ENCODE results near the gene GLI2.
A peak's percentile ranks its signal among the peaks of the same experiment; 100 is the strongest.

GLI2 gene

DNA sequence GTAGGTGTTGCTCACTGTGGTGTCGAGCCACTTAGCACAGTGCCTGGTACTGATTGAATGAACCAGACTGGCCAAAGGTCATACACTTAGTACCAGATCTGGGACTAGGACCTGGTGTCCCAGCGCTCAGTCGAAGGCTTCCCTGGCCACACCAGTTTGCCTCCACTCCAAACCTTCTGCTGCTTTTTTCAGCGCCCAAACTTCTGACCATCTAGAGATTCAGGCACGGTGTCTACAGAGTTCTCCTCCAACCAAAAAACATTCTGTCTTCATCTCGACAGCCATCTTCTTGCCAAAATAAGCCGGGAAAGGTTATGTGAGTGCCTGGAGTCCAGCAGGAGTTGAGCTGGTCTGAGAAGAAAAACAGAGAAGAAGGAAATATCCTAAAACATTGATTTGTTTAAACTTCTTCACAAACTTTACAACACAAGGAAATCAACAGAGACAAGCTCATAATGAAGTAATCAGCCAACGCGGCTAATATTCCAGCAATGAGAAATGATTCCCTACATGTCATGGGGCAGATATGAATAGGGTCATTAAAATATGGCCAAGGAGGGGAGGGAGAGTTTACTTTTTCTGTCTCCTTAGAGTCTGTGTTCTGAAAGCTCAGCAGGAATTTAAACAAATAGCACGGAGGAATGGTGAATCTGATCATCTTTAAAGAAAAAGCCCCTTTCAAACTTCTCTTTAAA is 2.3 kb upstream of the GLI2 start:
- H3K9ac ChIP-seq (ENCODE audit: low read length) = no peak overlapping the region
- H3K9me3 ChIP-seq (ENCODE audit: control insufficient read depth, low read length) = no peaks in the 10 kb centered on the region
- peaks cover 25% of the 10 kb centered on the region for H3K27me3 ChIP-seq (ENCODE audit: control insufficient read depth, insufficient read depth, low read length)
- no peak overlapping the region for H3K4me3 ChIP-seq (ENCODE audit: low read length)
- H3K36me3 ChIP-seq (ENCODE audit: control insufficient read depth, insufficient read depth, low read length) = no peaks in the 10 kb centered on the region
- H3K4me1 ChIP-seq (ENCODE audit: control insufficient read depth, insufficient read depth, low read length) = peaks cover 36% of the 10 kb centered on the region

GRCh38 chr2:120734930-120735651 is 577 bp upstream of the GLI2 start:
- Histone ChIP-seq H3K36me3 (ENCODE audit: control insufficient read depth, insufficient read depth, low read length) (no peaks in the 10 kb centered on the region), H3K9ac (ENCODE audit: low read length) (no peak overlapping the region), H3K9me3 (ENCODE audit: control insufficient read depth, low read length) (no peaks in the 10 kb centered on the region), H3K4me3 (ENCODE audit: low read length) (no peak overlapping the region), H3K4me1 (ENCODE audit: control insufficient read depth, insufficient read depth, low read length) (peaks cover 42% of the 10 kb centered on the region), H3K27me3 (ENCODE audit: control insufficient read depth, insufficient read depth, low read length) (peaks cover 25% of the 10 kb centered on the region)

- Histone ChIP-seq H3K4me1 (ENCODE audit: control insufficient read depth, insufficient read depth, low read length) (peaks cover 49% of the 10 kb centered on the region), H3K4me3 (ENCODE audit: low read length) (peak overlapping the region; percentile 17), H3K27me3 (ENCODE audit: control insufficient read depth, insufficient read depth, low read length) (peaks cover 25% of the 10 kb centered on the region), H3K36me3 (ENCODE audit: control insufficient read depth, insufficient read depth, low read length) (no peaks in the 10 kb centered on the region), H3K9me3 (ENCODE audit: control insufficient read depth, low read length) (no peaks in the 10 kb centered on the region), H3K9ac (ENCODE audit: low read length) (peak overlapping the region; percentile 58)
Observed at GRCh38 chr2:120736202-120736623, 545 bp downstream of the GLI2 start.

DNA sequence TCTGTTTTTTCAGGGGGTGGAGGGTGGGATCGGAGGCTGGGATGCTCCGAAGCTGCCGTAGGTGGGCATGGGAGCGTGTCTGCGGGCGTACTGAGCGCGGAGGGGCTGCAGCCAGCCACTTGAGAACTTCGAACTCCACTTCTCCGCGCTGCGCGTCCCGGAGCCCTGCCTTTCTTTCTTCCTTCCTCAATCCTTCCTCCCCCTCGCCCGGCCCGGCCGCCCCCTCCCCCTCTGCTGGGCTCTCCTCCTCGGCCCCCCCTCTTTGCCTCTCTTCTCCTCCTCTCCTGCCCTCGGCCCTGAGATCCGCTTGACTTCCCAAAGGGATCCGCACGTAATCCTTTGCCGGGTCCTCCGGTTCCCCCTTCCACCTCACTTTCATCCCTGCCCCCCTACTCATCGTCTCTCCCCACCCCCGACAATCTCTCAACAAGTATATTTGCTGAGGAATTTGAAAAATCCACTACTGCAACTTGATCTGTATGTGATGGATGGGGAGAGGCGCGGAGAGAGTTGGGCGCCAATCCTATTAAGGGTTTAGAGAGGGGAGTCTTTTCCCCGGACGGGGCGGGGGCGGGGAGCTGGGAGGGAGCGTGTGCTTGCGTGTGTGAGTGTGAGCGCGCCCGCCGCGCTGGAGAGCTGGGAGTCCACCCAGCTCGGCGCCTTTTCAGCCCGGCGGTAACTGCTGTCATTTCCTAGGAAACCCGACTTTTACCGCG is 1.1 kb downstream of the GLI2 start:
- H3K9ac ChIP-seq (ENCODE audit: low read length) = peak overlapping the region; percentile 58
- peaks cover 25% of the 10 kb centered on the region for H3K27me3 ChIP-seq (ENCODE audit: control insufficient read depth, insufficient read depth, low read length)
- H3K4me3 ChIP-seq (ENCODE audit: low read length) = peak overlapping the region; percentile 47
- H3K4me1 ChIP-seq (ENCODE audit: control insufficient read depth, insufficient read depth, low read length) = peaks cover 54% of the 10 kb centered on the region
- no peaks in the 10 kb centered on the region for H3K36me3 ChIP-seq (ENCODE audit: control insufficient read depth, insufficient read depth, low read length)
- no peaks in the 10 kb centered on the region for H3K9me3 ChIP-seq (ENCODE audit: control insufficient read depth, low read length)

DNA sequence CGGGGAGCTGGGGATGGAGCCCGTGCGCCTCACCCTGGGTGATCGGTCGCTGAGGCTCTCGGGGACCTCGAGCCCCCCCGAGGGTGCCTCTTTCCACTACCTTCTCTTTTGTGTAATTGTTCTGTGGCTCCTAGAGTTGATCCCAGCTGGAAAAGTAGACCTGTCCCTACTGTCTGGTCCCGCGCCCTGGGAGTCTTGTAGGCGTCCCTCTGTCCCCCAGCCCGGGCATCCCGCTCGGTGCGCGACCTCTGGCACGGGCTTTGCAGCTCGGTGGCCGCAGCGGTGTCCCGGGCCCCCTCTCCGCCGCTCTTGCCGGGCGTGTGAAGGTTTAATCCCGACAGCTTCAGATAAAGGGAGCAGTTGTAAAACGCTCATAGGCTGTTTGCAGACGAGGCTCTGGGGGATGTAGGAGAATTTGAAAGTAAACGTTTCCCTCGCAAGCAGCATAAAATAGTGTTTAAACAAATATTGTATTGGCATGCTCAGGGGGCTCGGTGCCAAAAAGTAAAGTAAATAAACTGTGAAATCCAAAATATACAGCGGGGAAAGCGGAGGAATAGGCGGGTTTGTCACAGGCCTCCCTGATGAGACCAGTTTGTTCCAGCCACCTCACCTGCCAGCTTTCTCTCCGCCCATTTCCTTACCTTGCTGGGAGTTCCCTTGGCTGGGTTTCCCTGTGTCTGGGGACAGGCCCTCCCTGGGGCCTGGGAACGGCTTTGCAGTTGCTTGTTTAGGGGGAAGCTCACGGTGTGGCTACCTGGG is 1.9 kb downstream of the GLI2 start:
- Histone ChIP-seq H3K4me1 (ENCODE audit: control insufficient read depth, insufficient read depth, low read length) (peaks cover 55% of the 10 kb centered on the region), H3K9ac (ENCODE audit: low read length) (peak overlapping the region; percentile 58), H3K4me3 (ENCODE audit: low read length) (peak overlapping the region; percentile 47), H3K27me3 (ENCODE audit: control insufficient read depth, insufficient read depth, low read length) (peaks cover 25% of the 10 kb centered on the region), H3K9me3 (ENCODE audit: control insufficient read depth, low read length) (no peaks in the 10 kb centered on the region), H3K36me3 (ENCODE audit: control insufficient read depth, insufficient read depth, low read length) (no peaks in the 10 kb centered on the region)

- Histone ChIP-seq H3K36me3 (ENCODE audit: control insufficient read depth, insufficient read depth, low read length) (no peaks in the 10 kb centered on the region), H3K9me3 (ENCODE audit: control insufficient read depth, low read length) (no peaks in the 10 kb centered on the region), H3K4me3 (ENCODE audit: low read length) (no peak overlapping the region), H3K4me1 (ENCODE audit: control insufficient read depth, insufficient read depth, low read length) (peaks cover 52% of the 10 kb centered on the region), H3K27me3 (ENCODE audit: control insufficient read depth, insufficient read depth, low read length) (peaks cover 21% of the 10 kb centered on the region), H3K9ac (ENCODE audit: low read length) (peak overlapping the region; percentile 58)
Observed at GRCh38 chr2:120738117-120738516, 2.4 kb downstream of the GLI2 start.

DNA sequence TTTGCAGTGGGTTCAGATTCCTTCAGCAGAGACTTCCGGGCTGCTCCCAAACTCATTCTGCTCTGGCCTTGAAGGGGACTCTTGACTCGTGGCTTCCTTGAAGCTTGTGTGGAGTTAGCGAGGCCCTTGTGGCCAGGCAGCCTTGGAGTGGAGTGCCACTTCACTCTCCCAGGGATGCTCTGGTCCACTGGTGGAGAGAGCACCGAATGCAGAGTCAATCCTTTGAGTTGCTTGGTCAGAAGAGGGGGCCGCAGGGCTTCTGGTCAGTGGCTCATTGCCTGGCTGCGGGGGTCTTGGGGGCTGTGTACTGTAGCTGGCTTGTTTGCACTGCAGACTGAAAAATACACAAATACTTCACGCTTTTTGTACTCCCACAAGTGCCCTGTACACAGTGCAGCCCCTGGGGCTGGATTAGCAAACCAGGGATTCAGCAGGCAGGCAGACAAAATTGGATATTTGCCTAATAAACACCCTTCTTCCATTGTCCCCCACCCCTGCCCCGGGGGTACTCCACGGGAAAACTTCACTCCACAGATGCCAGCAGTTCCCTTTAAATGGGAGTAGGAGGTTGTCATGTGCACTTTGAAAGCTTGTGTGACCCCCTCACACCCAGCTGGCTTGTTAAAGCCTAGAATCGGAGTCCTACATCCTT is 3.2 kb downstream of the GLI2 start:
- Histone ChIP-seq H3K27me3 (ENCODE audit: control insufficient read depth, insufficient read depth, low read length) (peaks cover 27% of the 10 kb centered on the region), H3K36me3 (ENCODE audit: control insufficient read depth, insufficient read depth, low read length) (no peaks in the 10 kb centered on the region), H3K9me3 (ENCODE audit: control insufficient read depth, low read length) (no peaks in the 10 kb centered on the region), H3K9ac (ENCODE audit: low read length) (no peak overlapping the region), H3K4me3 (ENCODE audit: low read length) (no peak overlapping the region), H3K4me1 (ENCODE audit: control insufficient read depth, insufficient read depth, low read length) (peaks cover 50% of the 10 kb centered on the region)

DNA sequence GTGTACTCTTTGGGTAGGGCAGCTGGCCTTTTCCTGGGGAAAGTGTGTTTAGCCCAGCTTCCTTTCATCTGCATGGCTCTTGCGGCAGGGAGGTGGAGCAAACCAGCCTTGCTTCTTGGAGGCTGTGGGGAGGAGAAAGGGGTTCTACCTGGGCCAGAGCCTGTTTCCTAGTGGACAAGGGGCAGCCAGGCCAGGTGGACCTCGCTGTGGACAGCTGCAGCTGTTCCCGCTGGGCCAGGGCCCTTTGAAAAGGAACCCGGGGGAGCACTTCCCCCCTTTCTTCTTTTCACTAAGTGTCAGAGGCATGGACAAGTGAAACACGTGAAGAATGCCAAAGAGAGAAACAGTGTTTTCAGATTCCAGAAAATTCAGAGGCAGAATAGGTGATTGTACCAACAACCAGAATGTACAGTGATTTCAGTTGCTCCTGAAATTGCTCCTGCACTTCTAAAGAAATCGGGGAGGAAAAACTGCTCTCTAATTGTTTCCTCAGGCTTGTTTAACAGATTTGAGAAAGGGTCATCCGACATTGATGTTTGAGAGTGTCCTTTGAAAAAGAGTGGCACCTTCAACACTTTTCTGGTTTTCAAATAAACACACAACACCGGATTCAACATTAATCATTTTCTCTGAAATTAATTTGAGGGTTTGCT is 3.9 kb downstream of the GLI2 start:
- H3K27me3 ChIP-seq (ENCODE audit: control insufficient read depth, insufficient read depth, low read length) = peaks cover 30% of the 10 kb centered on the region
- no peaks in the 10 kb centered on the region for H3K36me3 ChIP-seq (ENCODE audit: control insufficient read depth, insufficient read depth, low read length)
- H3K9ac ChIP-seq (ENCODE audit: low read length) = no peak overlapping the region
- peaks cover 50% of the 10 kb centered on the region for H3K4me1 ChIP-seq (ENCODE audit: control insufficient read depth, insufficient read depth, low read length)
- H3K4me3 ChIP-seq (ENCODE audit: low read length) = no peak overlapping the region
- H3K9me3 ChIP-seq (ENCODE audit: control insufficient read depth, low read length) = no peaks in the 10 kb centered on the region

DNA sequence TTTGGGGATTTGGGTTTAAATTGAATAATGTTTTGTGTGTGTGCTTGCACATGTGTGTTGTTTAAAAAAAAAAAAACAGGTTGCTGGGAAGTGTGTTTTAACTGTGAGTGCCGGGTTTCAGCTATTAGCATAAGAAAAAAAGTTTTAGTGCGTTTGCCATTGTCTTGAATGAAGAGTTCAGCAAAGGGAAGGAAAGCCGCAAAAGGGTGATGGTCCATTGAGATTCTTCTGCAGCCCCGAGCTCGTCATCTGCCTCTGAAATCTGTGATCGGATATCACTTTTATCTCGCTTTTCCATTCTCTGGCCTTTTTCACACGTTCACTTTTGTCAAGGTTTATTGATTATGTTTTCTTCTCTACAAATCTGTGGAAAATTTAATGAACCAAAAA is 4.7 kb downstream of the GLI2 start:
- H3K4me1 ChIP-seq (ENCODE audit: control insufficient read depth, insufficient read depth, low read length) = peaks cover 50% of the 10 kb centered on the region
- H3K9me3 ChIP-seq (ENCODE audit: control insufficient read depth, low read length) = no peaks in the 10 kb centered on the region
- H3K36me3 ChIP-seq (ENCODE audit: control insufficient read depth, insufficient read depth, low read length) = no peaks in the 10 kb centered on the region
- peaks cover 22% of the 10 kb centered on the region for H3K27me3 ChIP-seq (ENCODE audit: control insufficient read depth, insufficient read depth, low read length)
- H3K9ac ChIP-seq (ENCODE audit: low read length) = no peak overlapping the region
- no peak overlapping the region for H3K4me3 ChIP-seq (ENCODE audit: low read length)

DNA sequence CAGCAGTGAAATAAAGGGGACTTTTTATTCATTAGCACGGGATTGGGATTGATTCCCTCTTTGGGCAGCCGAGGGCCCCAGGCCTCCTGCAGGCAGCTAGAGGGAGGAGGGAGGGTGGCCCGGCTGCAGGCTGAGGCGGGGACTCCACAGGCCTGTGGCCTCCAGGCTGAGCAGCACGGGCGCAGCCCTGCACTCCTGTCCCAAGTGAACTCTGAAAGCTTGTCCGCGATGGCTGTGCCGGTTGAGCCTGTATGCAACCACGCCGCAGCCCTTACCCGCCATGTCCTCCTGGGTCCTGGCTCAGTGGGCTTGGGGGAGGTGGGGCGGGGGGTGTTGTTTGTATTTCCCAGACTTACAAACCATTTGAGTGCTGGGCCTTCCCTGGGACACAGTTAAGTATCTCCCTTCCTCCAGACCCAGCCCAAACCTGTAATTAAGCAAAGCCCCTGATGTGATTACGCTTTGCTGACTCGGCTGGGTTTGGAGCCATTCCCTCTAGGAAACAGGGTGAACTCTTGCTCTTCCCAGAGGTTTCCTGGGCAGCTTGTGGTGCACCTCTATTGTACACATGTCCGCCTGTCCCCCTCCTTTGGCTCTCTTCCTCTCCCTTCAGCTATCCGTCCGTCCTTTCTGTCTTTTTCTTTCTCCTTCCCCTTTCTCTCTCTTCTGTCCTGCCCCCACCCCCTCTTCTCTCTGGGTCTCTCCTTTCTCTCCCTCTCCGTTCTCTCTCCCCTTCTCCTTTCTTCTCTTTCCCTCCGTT is 5.3 kb downstream of the GLI2 start:
- no peaks in the 10 kb centered on the region for H3K36me3 ChIP-seq (ENCODE audit: control insufficient read depth, insufficient read depth, low read length)
- no peak overlapping the region for H3K4me3 ChIP-seq (ENCODE audit: low read length)
- no peaks in the 10 kb centered on the region for H3K9me3 ChIP-seq (ENCODE audit: control insufficient read depth, low read length)
- no peak overlapping the region for H3K9ac ChIP-seq (ENCODE audit: low read length)
- H3K27me3 ChIP-seq (ENCODE audit: control insufficient read depth, insufficient read depth, low read length) = peaks cover 20% of the 10 kb centered on the region
- peaks cover 50% of the 10 kb centered on the region for H3K4me1 ChIP-seq (ENCODE audit: control insufficient read depth, insufficient read depth, low read length)
